HEK293T (cell line): ENCODE measurements around the gene CYP2B6.

Source experiments
- ARNT ChIP-seq: fragments of 450-650 bp; IDR thresholded peaks from 2 replicates; pipeline ENCODE4 v1.6.1; 2017; ENCODE audit warnings: mild to moderate bottlenecking
- BHLHE40 ChIP-seq: fragments of 450-650 bp; IDR thresholded peaks from 2 replicates; pipeline ENCODE4 v1.6.1; 2016; ENCODE audit warnings: mild to moderate bottlenecking, moderate library complexity, borderline replicate concordance
- ELF4 ChIP-seq: fragments of 450-650 bp; IDR thresholded peaks from 2 replicates; pipeline ENCODE4 v1.6.1; 2017; ENCODE audit warnings: antibody characterized with exemption
- FOXK2 ChIP-seq: fragments of 450-650 bp; IDR thresholded peaks from 2 replicates; pipeline ENCODE4 v1.6.1; 2016; ENCODE audit warnings: mild to moderate bottlenecking
- L3MBTL2 ChIP-seq: fragments of 450-650 bp; conservative IDR thresholded peaks from 2 replicates; pipeline ENCODE4 v1.6.1; 2016; ENCODE audit warnings: mild to moderate bottlenecking
- LEF1 ChIP-seq: fragments of 450-650 bp; IDR thresholded peaks from 2 replicates; pipeline ENCODE4 v1.6.1; 2017; ENCODE audit warnings: mild to moderate bottlenecking, borderline replicate concordance
- SP1 ChIP-seq: fragments of 450-650 bp; IDR thresholded peaks from 2 replicates; pipeline ENCODE4 v1.6.1; 2017
- SUZ12 ChIP-seq: fragments of 450-650 bp; IDR thresholded peaks from 2 replicates; pipeline ENCODE4 v1.6.1; 2016; ENCODE audit warnings: mild to moderate bottlenecking
- TARDBP ChIP-seq: fragments of 450-650 bp; IDR thresholded peaks from 2 replicates; pipeline ENCODE4 v1.6.1; 2016

DNA sequence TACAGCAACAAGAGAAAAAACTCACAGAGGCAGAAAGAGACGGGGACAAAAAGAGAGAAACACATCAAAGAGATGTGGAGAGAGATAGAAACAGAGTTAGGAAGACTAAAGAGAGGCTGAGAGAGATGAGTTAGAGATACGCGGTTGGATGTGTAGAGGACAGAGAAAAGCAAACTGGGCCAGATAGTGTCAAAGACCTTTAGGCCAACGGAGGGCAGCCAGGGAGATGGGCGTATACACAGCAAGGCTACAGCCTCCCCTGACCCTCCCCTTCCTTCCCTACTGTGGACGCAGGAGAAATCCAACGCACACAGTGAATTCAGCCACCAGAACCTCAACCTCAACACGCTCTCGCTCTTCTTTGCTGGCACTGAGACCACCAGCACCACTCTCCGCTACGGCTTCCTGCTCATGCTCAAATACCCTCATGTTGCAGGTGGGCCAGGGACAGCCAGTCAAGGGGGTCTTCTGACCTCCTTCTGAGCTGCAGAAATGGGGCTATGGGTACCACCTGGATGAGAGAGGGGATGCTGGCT is 18.7 kb downstream of the CYP2B6 start:
- TF ChIP-seq SP1 (no peak), TARDBP (no peak), FOXK2 (no peak), ELF4 (no peak), BHLHE40 (no peak), SUZ12 (no peak), LEF1 (no peak), ARNT (no peak), L3MBTL2 (no peak)
